ENCODE data around the gene LYAR.

LYAR gene

GRCh38 chr4:4296283-4296846 is 6.4 kb upstream of the LYAR start:
- TF ChIP-seq FOXP2 (optimal IDR thresholded peaks at IDR 0.05; ENCODE audit: borderline replicate concordance, extremely low read depth, extremely low read length, insufficient read depth) = no peak
- no peak for TF ChIP-seq REST (IDR thresholded peaks at IDR 0.05; ENCODE audit: insufficient read depth in 1 of 2, low read depth in 2 of 2, low read length in 2 of 2)
- TF ChIP-seq TAF1 (IDR thresholded peaks at IDR 0.05; ENCODE audit: borderline replicate concordance, insufficient read depth, low read length) = no peak
- TF ChIP-seq SIN3A (IDR thresholded peaks at IDR 0.05; ENCODE audit: borderline replicate concordance, insufficient read depth, low read length) = no peak
- TF ChIP-seq POLR2AphosphoS5 (IDR thresholded peaks at IDR 0.05; ENCODE audit: low read depth, low read length) = no peak

- no peak for TF ChIP-seq REST (IDR thresholded peaks at IDR 0.05; ENCODE audit: insufficient read depth in 1 of 2, low read depth in 2 of 2, low read length in 2 of 2)
- TF ChIP-seq TAF1 (IDR thresholded peaks at IDR 0.05; ENCODE audit: borderline replicate concordance, insufficient read depth, low read length) = no peak
- no peak for TF ChIP-seq SIN3A (IDR thresholded peaks at IDR 0.05; ENCODE audit: borderline replicate concordance, insufficient read depth, low read length)
- no peak for TF ChIP-seq POLR2AphosphoS5 (IDR thresholded peaks at IDR 0.05; ENCODE audit: low read depth, low read length)
- TF ChIP-seq FOXP2 (optimal IDR thresholded peaks at IDR 0.05; ENCODE audit: borderline replicate concordance, extremely low read depth, extremely low read length, insufficient read depth) = no peak
These were observed 3.3 kb upstream of the LYAR start for GRCh38 chr4:4293279-4293678.

GRCh38 chr4:4289597-4289940 is 385 bp downstream of the LYAR start:
- TF ChIP-seq REST (IDR thresholded peaks at IDR 0.05; ENCODE audit: insufficient read depth in 1 of 2, low read depth in 2 of 2, low read length in 2 of 2) = no peak
- TF ChIP-seq FOXP2 (optimal IDR thresholded peaks at IDR 0.05; ENCODE audit: borderline replicate concordance, extremely low read depth, extremely low read length, insufficient read depth) = no peak
- TF ChIP-seq TAF1 (IDR thresholded peaks at IDR 0.05; ENCODE audit: borderline replicate concordance, insufficient read depth, low read length) = no peak
- no peak; the same call in 1 of the 2 replicates for TF ChIP-seq SIN3A (IDR thresholded peaks at IDR 0.05; ENCODE audit: borderline replicate concordance, insufficient read depth, low read length)
- TF ChIP-seq POLR2AphosphoS5 (IDR thresholded peaks at IDR 0.05; ENCODE audit: low read depth, low read length) = no peak

- no peak for TF ChIP-seq TAF1 (IDR thresholded peaks at IDR 0.05; ENCODE audit: borderline replicate concordance, insufficient read depth, low read length)
- no peak for TF ChIP-seq POLR2AphosphoS5 (IDR thresholded peaks at IDR 0.05; ENCODE audit: low read depth, low read length)
- no peak for TF ChIP-seq FOXP2 (optimal IDR thresholded peaks at IDR 0.05; ENCODE audit: borderline replicate concordance, extremely low read depth, extremely low read length, insufficient read depth)
- TF ChIP-seq SIN3A (IDR thresholded peaks at IDR 0.05; ENCODE audit: borderline replicate concordance, insufficient read depth, low read length) = no peak
- TF ChIP-seq REST (IDR thresholded peaks at IDR 0.05; ENCODE audit: insufficient read depth in 1 of 2, low read depth in 2 of 2, low read length in 2 of 2) = no peak
These were observed 899 bp downstream of the LYAR start for GRCh38 chr4:4289055-4289454.

- no peak for TF ChIP-seq POLR2AphosphoS5 (IDR thresholded peaks at IDR 0.05; ENCODE audit: low read depth, low read length)
- no peak for TF ChIP-seq REST (IDR thresholded peaks at IDR 0.05; ENCODE audit: insufficient read depth in 1 of 2, low read depth in 2 of 2, low read length in 2 of 2)
- no peak for TF ChIP-seq FOXP2 (optimal IDR thresholded peaks at IDR 0.05; ENCODE audit: borderline replicate concordance, extremely low read depth, extremely low read length, insufficient read depth)
- no peak for TF ChIP-seq TAF1 (IDR thresholded peaks at IDR 0.05; ENCODE audit: borderline replicate concordance, insufficient read depth, low read length)
These were observed 1.9 kb downstream of the LYAR start for GRCh38 chr4:4288098-4288497.
